Stimulated activated naive CD8-positive, alpha-beta T cell treated with anti-CD3 and anti-CD28 coated beads, Interleukin-15, amount 100 ng/mL, for 72 hours (primary cell): ENCODE measurements around the gene LUM.

Experiments used
- ATAC-seq: fragments of 150-1000 bp; cut with Tn5 transposase; 2 replicates; pipeline ENCODE4 v1.10.0; 2021; ENCODE audit warnings: mild to moderate bottlenecking, moderate library complexity
- DNase-seq, 2 donors: peaks; one replicate each; pipeline ENCODE4 v3.0.0; 2021 to 2022
- H3K27ac Mint-ChIP-seq, 2 donors: one replicate each; pipeline ENCODE4 v1.8.0; 2022; ENCODE audit warnings: mild to moderate bottlenecking in 2 of 2, mixed read lengths in 2 of 2, moderate library complexity in 2 of 2
- H3K27me3 Mint-ChIP-seq: one replicate; pipeline ENCODE4 v1.8.0; 2022; ENCODE audit warnings: mixed read lengths
- H3K4me1 Mint-ChIP-seq: one replicate; pipeline ENCODE4 v1.8.0; 2022; ENCODE audit warnings: mild to moderate bottlenecking, mixed read lengths
- H3K4me3 Mint-ChIP-seq, 2 donors: one replicate each; pipeline ENCODE4 v1.8.0; 2022; ENCODE audit warnings: mild to moderate bottlenecking in 2 of 2, mixed read lengths in 2 of 2, moderate library complexity in 1 of 2
- H3K9me3 Mint-ChIP-seq, 2 donors: one replicate each; pipeline ENCODE4 v1.8.0; 2022; ENCODE audit warnings: mixed read lengths in 2 of 2

Gene LUM

GRCh38 chr12:91111366-91112325 lies at the start of gene LUM:
LUM (minus strand) TSS chr12:91111494; CDS start chr12:91108979, 2,515 bp downstream.
- Mint-ChIP-seq H3K4me3 (no peak within 1 kb of the TSS), H3K27me3 (no peaks in the 10 kb centered on the region), H3K4me1 (no peaks in the 10 kb centered on the region), H3K9me3 (no peaks in the 10 kb centered on the region), H3K27ac (no peak within 1 kb of the TSS)
- ATAC-seq (no peak), DNase-seq (no peak)

DNA sequence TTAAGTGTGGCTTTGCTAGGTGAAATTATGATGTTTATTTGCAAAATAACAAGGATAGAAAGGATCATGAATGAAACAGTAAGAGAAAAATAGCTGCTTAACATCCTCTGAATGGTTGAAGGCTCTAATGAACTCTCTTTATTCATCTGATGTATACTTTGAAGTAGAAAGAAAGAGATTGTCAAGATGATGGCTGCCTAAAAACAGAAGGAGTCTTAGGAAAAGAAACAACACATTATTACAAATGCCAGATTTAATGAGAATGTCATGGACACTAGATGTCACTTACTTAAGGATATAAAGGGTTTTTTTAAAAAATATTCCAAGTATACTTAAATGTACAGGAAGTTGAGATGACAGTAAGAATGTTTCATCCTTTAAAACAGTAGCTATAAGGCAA lies 49.7 kb upstream of the LUM start:
- no peaks in the 10 kb centered on the region for H3K27me3 Mint-ChIP-seq
- no peak overlapping the region for H3K27ac Mint-ChIP-seq
- DNase-seq (no peak), ATAC-seq (no peak)
- no peak overlapping the region for H3K4me3 Mint-ChIP-seq
- no peaks in the 10 kb centered on the region for H3K9me3 Mint-ChIP-seq
- no peaks in the 10 kb centered on the region for H3K4me1 Mint-ChIP-seq

- Mint-ChIP-seq H3K27me3 (no peaks in the 10 kb centered on the region), H3K4me3 (no peak overlapping the region), H3K27ac (no peak overlapping the region), H3K4me1 (no peaks in the 10 kb centered on the region), H3K9me3 (peaks cover 0 to under 1% of the 10 kb centered on the region in 2 donors)
- ATAC-seq (no peak), DNase-seq (no peak)
These were observed 44.7 kb upstream of the LUM start for GRCh38 chr12:91155990-91156389.

DNA sequence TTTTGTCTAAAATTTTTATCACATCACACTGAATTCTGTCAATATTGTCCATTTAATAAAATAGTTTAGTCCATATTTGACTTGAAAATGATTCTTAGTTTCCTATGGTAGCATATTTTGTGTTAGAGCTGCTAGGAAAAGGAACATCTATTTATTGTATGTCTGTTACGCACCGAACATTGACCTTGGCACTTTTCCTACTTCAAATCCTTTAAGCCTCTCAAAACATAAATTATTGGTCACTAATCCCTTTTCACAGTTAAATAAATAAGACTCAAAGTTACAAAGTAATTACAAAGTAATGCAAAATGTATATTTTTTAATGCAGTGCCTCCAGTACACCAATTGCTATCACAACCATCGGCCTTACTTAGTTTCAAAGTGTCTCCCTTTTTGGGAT lies 42.8 kb upstream of the LUM start:
- no peak overlapping the region for H3K4me3 Mint-ChIP-seq
- H3K9me3 Mint-ChIP-seq = peaks cover 0 to 5% of the 10 kb centered on the region in 2 donors
- H3K4me1 Mint-ChIP-seq = no peaks in the 10 kb centered on the region
- DNase-seq = no peak
- no peak overlapping the region for H3K27ac Mint-ChIP-seq
- ATAC-seq = no peak
- H3K27me3 Mint-ChIP-seq = no peaks in the 10 kb centered on the region

DNA sequence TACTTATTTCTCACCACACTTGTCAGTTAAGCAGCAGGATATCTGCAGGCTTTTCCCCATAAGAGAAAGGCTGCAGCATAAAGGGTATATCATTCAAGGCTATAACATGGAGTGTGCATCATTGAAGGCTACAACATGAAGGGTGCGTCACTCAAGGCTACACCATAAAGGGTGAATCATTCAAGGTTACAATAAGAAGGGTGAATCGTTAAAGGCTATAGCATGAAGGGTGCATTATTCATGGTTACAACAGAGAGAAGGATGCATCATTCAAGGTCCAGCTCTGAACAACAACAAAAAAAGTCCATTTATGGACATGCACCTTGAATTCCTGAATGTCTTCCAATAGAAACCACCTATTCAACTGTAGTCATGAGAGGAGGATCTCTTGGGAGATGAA lies 32.8 kb upstream of the LUM start:
- no peaks in the 10 kb centered on the region for H3K4me1 Mint-ChIP-seq

GRCh38 chr12:91143206-91143605 lies 31.9 kb upstream of the LUM start:
- Mint-ChIP-seq H3K27ac (no peak overlapping the region), H3K9me3 (no peaks in the 10 kb centered on the region), H3K4me3 (no peak overlapping the region), H3K27me3 (no peaks in the 10 kb centered on the region), H3K4me1 (no peaks in the 10 kb centered on the region)
- DNase-seq = no peak
- ATAC-seq = no peak

More for the DNA sequence above, 32.8 kb upstream of the LUM start:
- DNase-seq = no peak
- Mint-ChIP-seq H3K4me3 (no peak overlapping the region), H3K27ac (no peak overlapping the region), H3K27me3 (no peaks in the 10 kb centered on the region), H3K9me3 (no peaks in the 10 kb centered on the region)
- no peak for ATAC-seq

- no peak overlapping the region for H3K4me3 Mint-ChIP-seq
- ATAC-seq = no peak
These were observed 30.9 kb upstream of the LUM start for GRCh38 chr12:91142221-91142631.

GRCh38 chr12:91140026-91140931 lies 29.0 kb upstream of the LUM start:
- H3K4me1 Mint-ChIP-seq = no peaks in the 10 kb centered on the region
- H3K9me3 Mint-ChIP-seq = no peaks in the 10 kb centered on the region
- DNase-seq (no peak), ATAC-seq (no peak)
- H3K27ac Mint-ChIP-seq = no peak overlapping the region
- H3K27me3 Mint-ChIP-seq = no peaks in the 10 kb centered on the region
- H3K4me3 Mint-ChIP-seq = no peak overlapping the region

More at GRCh38 chr12:91142221-91142631, 30.9 kb upstream of the LUM start:
- no peak for DNase-seq
- no peaks in the 10 kb centered on the region for H3K4me1 Mint-ChIP-seq
- no peak overlapping the region for H3K27ac Mint-ChIP-seq
- no peaks in the 10 kb centered on the region for H3K9me3 Mint-ChIP-seq
- no peaks in the 10 kb centered on the region for H3K27me3 Mint-ChIP-seq

DNA sequence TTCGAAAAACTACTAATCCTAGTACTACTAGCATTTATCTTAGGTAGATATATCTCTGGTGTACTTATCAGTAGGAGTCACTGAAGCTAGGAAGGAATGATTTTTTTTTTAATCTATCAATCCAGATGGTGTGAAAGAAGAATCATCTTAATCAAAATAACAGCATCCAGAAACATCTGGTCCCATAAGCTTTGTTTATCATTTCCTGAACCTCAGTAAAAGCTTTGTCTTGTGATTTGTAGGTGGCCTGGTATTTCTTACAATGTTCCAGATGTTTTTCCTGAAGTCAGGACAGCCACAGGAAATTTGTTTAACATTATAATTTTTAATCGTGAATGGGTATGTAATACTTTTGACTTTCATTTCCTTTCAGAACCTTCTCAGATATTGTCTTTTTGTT lies 28.0 kb upstream of the LUM start:
- DNase-seq (no peak), ATAC-seq (no peak)
- H3K27me3 Mint-ChIP-seq = no peaks in the 10 kb centered on the region
- H3K4me3 Mint-ChIP-seq = no peak overlapping the region
- H3K9me3 Mint-ChIP-seq = no peaks in the 10 kb centered on the region
- H3K27ac Mint-ChIP-seq = no peak overlapping the region
- H3K4me1 Mint-ChIP-seq = no peaks in the 10 kb centered on the region

DNA sequence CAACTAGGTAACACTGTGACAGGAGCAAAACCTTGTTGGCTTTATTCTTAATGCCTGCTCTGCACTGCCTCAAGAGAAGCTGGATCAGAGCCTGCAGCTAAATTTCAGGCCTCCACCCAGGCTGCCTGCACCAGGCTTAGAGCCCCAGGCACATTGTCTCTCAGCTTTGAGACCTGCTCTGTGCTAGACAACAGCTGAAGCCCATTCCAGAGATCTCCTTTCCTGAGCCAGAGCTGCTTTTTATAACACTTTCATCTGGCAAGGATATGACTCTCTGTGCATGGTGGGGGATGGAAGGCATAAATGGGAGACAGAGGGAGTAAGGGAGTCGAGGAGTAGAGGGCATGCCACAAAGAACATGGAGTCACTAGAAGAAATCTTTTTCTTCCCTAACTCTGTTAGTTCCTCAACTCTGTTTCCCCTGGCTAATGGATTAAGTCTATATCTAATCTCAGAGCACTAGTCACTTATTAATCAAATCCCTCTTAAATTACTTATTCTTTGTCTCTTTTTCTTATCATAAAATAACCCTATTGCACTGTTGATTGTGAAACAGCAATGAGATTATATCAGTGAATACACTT lies 27.1 kb upstream of the LUM start:
- Mint-ChIP-seq H3K27ac (no peak overlapping the region), H3K9me3 (no peaks in the 10 kb centered on the region), H3K4me3 (no peak overlapping the region), H3K4me1 (no peaks in the 10 kb centered on the region), H3K27me3 (no peaks in the 10 kb centered on the region)
- ATAC-seq (no peak), DNase-seq (no peak)

DNA sequence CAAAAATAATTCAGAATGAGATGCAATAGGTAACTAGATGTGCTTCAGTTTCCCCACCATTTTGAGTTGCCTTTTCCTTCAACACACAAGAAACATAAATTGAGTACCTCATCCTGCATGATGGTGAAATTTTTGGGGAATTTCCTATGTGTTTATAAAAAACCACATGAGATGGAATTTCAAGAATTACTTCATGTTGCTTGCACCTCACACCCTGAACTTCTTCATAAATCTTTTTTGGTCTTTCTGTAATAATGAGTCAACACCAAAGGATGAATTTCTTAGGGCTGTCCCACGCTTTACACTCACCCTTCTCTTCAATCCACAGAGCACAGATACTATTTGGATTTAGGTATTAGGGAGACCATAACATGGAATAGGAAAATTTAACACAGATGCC lies 22.6 kb upstream of the LUM start:
- no peaks in the 10 kb centered on the region for H3K27me3 Mint-ChIP-seq
- DNase-seq = no peak
- no peak overlapping the region for H3K4me3 Mint-ChIP-seq
- H3K9me3 Mint-ChIP-seq = no peaks in the 10 kb centered on the region
- no peak overlapping the region for H3K27ac Mint-ChIP-seq
- no peak for ATAC-seq
- no peaks in the 10 kb centered on the region for H3K4me1 Mint-ChIP-seq

DNA sequence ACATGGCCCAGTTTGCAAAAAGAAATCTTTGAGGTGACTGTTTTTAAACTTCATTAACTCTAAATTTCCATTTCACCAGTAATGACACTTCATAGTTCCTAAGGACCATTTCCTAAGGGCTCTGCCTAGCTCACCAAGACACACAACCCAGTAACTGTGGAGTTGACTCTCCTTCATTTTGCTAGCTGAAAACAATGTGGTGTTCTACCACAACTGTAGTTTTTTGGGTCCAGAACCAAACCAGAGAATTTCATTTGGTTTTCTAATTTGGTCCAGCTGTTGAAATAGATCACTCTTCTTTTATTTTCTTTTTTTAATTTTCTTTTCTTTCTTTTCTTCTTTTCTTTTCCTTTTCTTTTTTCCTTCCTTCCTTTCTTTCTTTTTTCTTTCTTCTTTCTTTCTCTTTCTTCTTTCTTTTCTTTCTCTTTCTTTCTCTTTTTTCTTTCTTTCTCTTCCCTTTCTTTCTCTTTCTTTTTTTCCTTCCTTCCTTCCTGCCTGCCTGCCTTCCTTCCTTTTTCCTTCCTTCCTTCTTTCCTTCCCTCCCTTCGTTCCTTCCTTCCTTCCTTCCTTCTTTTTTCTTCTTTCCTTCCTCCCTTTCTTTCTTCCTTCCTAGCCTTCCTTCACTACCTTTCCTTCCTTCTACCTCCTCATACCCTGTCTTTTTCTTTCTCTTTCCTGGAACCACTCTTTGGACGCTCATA lies 18.5 kb upstream of the LUM start:
- no peaks in the 10 kb centered on the region for H3K4me1 Mint-ChIP-seq
- no peaks in the 10 kb centered on the region for H3K27me3 Mint-ChIP-seq
- H3K4me3 Mint-ChIP-seq = no peak overlapping the region
- no peak overlapping the region for H3K27ac Mint-ChIP-seq
- DNase-seq (no peak), ATAC-seq (no peak)
- H3K9me3 Mint-ChIP-seq = no peaks in the 10 kb centered on the region

DNA sequence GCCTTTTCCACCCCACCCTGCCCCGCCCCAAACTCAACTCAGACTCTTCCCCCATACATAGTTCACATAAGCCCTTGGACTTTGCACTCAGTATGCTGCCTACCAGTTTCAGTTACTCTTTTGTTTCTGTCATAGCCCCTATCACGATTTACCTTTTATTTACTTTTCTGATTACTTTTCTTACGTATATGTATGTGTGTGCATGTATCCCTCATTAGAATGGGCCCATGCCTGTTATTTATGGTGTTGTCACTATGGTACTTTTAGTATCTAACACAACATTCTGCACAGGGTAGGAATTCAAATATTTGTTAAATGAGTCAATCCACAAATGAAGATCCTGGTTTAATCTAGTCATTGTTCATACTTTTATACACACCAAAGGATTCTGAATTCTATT lies 16.5 kb upstream of the LUM start:
- no peak for ATAC-seq
- no peaks in the 10 kb centered on the region for H3K4me1 Mint-ChIP-seq
- H3K27me3 Mint-ChIP-seq = no peaks in the 10 kb centered on the region
- H3K27ac Mint-ChIP-seq = no peak overlapping the region
- no peak overlapping the region for H3K4me3 Mint-ChIP-seq
- DNase-seq = no peak
- no peaks in the 10 kb centered on the region for H3K9me3 Mint-ChIP-seq

- no peak for ATAC-seq
- no peak for DNase-seq
- no peaks in the 10 kb centered on the region for H3K9me3 Mint-ChIP-seq
- H3K27ac Mint-ChIP-seq = no peak overlapping the region
- no peak overlapping the region for H3K4me3 Mint-ChIP-seq
- no peaks in the 10 kb centered on the region for H3K4me1 Mint-ChIP-seq
- no peaks in the 10 kb centered on the region for H3K27me3 Mint-ChIP-seq
These were observed 16.0 kb upstream of the LUM start for GRCh38 chr12:91127306-91127705.

DNA sequence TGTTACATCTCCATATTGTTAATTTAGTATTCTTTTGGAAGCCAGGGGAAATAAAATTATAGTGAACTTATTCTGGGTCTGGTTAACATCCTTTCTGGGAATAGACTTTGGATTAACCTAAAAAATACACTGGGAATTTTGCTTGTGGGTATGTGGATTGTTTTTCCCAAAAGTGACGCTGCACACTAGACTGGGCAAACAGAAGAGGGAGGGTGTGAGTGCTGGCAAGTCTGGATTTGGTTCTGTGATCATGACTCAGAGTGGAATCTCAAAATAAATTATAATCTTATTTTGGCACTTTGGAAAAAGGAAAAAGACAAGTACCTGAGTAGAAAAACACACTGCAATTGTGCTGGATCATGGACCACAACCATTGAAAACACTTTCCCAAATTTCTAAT lies 15.2 kb upstream of the LUM start:
- DNase-seq = no peak
- Mint-ChIP-seq H3K9me3 (no peaks in the 10 kb centered on the region), H3K4me3 (no peak overlapping the region), H3K4me1 (no peaks in the 10 kb centered on the region), H3K27me3 (no peaks in the 10 kb centered on the region), H3K27ac (no peak overlapping the region)
- ATAC-seq = no peak
